IMR-90 (cell line): Measurements from ENCODE around the gene GDF15. TPM values are rescaled to one million over a fixed set of nuclear protein-coding genes. Genes with fewer than 3 reads are reported as not detected.
A peak's percentile ranks its signal among the peaks of the same experiment; 100 is the strongest.

Experiments used
- ATAC-seq: fragments of 200-7000 bp; cut with Tn5 transposase; 2 replicates; pipeline ENCODE4 v1.9.1; 2020; ENCODE audit warnings: low read depth, mild to moderate bottlenecking, moderate library complexity
- BruUV-seq: library from RNA; stranded (reverse); fragments of 400-500 nt; replicated peaks from 2 replicates; lab custom pipeline; 2021; lab: Mats Ljungman, UMichigan
- CTCF ChIA-PET: fragments of 300-600 bp; formaldehyde crosslinking; extraction: SDS; loops from one replicate; lab custom pipeline; 2021; ENCODE audit warnings: antibody characterized with exemption; lab: Yijun Ruan, JAX
- POLR2A ChIA-PET: fragments of 300-600 bp; sonication (Branson Sonifier 250); formaldehyde crosslinking; loops from one replicate; lab custom pipeline; 2022; ENCODE audit warnings: antibody characterized with exemption; ENCODE audit not compliant: unreplicated experiment; lab: Charles Lee
- DNase-seq: peaks from one replicate; pipeline ENCODE4 v3.0.0; 2013
- H2AFZ ChIP-seq: replicated peaks from 2 replicates; pipeline ENCODE3; 2013; ENCODE audit warnings: low read length, mild to moderate bottlenecking; ENCODE audit not compliant: poor library complexity
- H2AK5ac ChIP-seq: 2 replicates; pipeline ENCODE4 v1.6.1; 2013; ENCODE audit warnings: low read depth, low read length, inconsistent platforms
- H2AK9ac ChIP-seq: replicated peaks from 2 replicates; pipeline ENCODE3; 2013; ENCODE audit warnings: mild to moderate bottlenecking, low read depth, low read length, moderate library complexity; ENCODE audit not compliant: poor library complexity
- H2BK120ac ChIP-seq: 2 replicates; pipeline ENCODE4 v1.6.1; 2013; ENCODE audit warnings: low read depth, low read length, inconsistent platforms
- H2BK15ac ChIP-seq: 3 replicates; pipeline ENCODE4 v1.6.1; 2013; ENCODE audit warnings: low read depth, low read length, inconsistent platforms
- H2BK20ac ChIP-seq: 2 replicates; pipeline ENCODE4 v1.6.1; 2013; ENCODE audit warnings: low read depth, mild to moderate bottlenecking, inconsistent platforms, low read length, moderate library complexity
- H2BK5ac ChIP-seq: 2 replicates; pipeline ENCODE4 v1.6.1; 2013; ENCODE audit warnings: mild to moderate bottlenecking, low read depth, low read length, inconsistent platforms; ENCODE audit not compliant: poor library complexity, severe bottlenecking
- H3K14ac ChIP-seq: replicated peaks from 2 replicates; pipeline ENCODE4 v1.6.1; 2013; ENCODE audit warnings: low read depth, low read length, inconsistent platforms
- H3K18ac ChIP-seq: 2 replicates; pipeline ENCODE4 v1.6.1; 2013; ENCODE audit warnings: low read depth, low read length, control low read depth
- H3K23ac ChIP-seq: 2 replicates; pipeline ENCODE4 v1.6.1; 2013; ENCODE audit warnings: low read depth, low read length, inconsistent platforms
- H3K27ac ChIP-seq: 2 replicates; pipeline ENCODE4 v1.5.1; 2013; ENCODE audit warnings: mild to moderate bottlenecking, control low read depth, low read length; ENCODE audit not compliant: insufficient read depth
- H3K27me3 ChIP-seq: 2 replicates; pipeline ENCODE4 v1.6.1; 2013; ENCODE audit warnings: low read length; ENCODE audit not compliant: control insufficient read depth, insufficient read depth
- H3K36me3 ChIP-seq: 2 replicates; pipeline ENCODE4 v1.6.1; 2013; ENCODE audit warnings: low read length, mixed read lengths; ENCODE audit not compliant: control insufficient read depth, insufficient read depth
- H3K4ac ChIP-seq: 2 replicates; pipeline ENCODE4 v1.6.1; 2013; ENCODE audit warnings: low read depth, low read length, inconsistent platforms
- H3K4me1 ChIP-seq: 2 replicates; pipeline ENCODE4 v1.6.1; 2013; ENCODE audit warnings: low read length, mixed read lengths; ENCODE audit not compliant: control insufficient read depth, insufficient read depth
- H3K4me2 ChIP-seq: 2 replicates; pipeline ENCODE4 v1.6.1; 2013; ENCODE audit warnings: low read depth, mild to moderate bottlenecking, control low read depth, low read length, moderate library complexity
- H3K4me3 ChIP-seq: 2 replicates; pipeline ENCODE4 v1.5.1; 2013; ENCODE audit warnings: low read depth, mild to moderate bottlenecking, control low read depth, low read length, moderate library complexity; ENCODE audit not compliant: insufficient read depth
- H3K56ac ChIP-seq: 2 replicates; pipeline ENCODE4 v1.6.1; 2013; ENCODE audit warnings: low read length, inconsistent platforms; ENCODE audit not compliant: insufficient read depth; ENCODE audit errors: extremely low read depth
- H3K79me1 ChIP-seq, 2 experiments: 2 replicates each; pipeline ENCODE4 v1.6.1; 2013; ENCODE audit warnings: low read length in 2 of 2, inconsistent platforms in 1 of 2, low read depth in 1 of 2
- H3K9ac ChIP-seq: 2 replicates; pipeline ENCODE4 v1.6.1; 2013; ENCODE audit warnings: low read depth, low read length, control low read depth
- H3K9me1 ChIP-seq: 2 replicates; pipeline ENCODE4 v1.6.1; 2013; ENCODE audit warnings: low read length, inconsistent platforms; ENCODE audit not compliant: insufficient read depth
- H3K9me3 ChIP-seq: 2 replicates; pipeline ENCODE4 v1.6.1; 2013; ENCODE audit warnings: low read length; ENCODE audit not compliant: control insufficient read depth, insufficient read depth
- H4K20me1 ChIP-seq: 2 replicates; pipeline ENCODE4 v1.6.1; 2013; ENCODE audit warnings: low read length, inconsistent platforms; ENCODE audit not compliant: insufficient read depth
- H4K5ac ChIP-seq: 2 replicates; pipeline ENCODE4 v1.6.1; 2013; ENCODE audit warnings: mild to moderate bottlenecking, low read depth, low read length, control low read depth
- H4K8ac ChIP-seq, 2 experiments: 2 replicates each; pipeline ENCODE4 v1.6.1; 2013; ENCODE audit warnings: low read depth in 2 of 2, low read length in 2 of 2, control low read depth in 1 of 2, inconsistent platforms in 1 of 2
- H4K91ac ChIP-seq: 2 replicates; pipeline ENCODE4 v1.6.1; 2013; ENCODE audit warnings: low read depth, low read length, inconsistent platforms; ENCODE audit not compliant: insufficient read depth
- CEBPB ChIP-seq: IDR thresholded peaks from 2 replicates; pipeline ENCODE4 v1.6.1; 2012; ENCODE audit warnings: low read depth, low read length, improper control_type of control experiment
- MXI1 ChIP-seq: IDR thresholded peaks from 2 replicates; pipeline ENCODE4 v1.6.1; 2012; ENCODE audit warnings: low read depth, mild to moderate bottlenecking, low read length, moderate library complexity, borderline replicate concordance
- RCOR1 ChIP-seq: IDR thresholded peaks from 2 replicates; pipeline ENCODE4 v1.6.1; 2012; ENCODE audit warnings: mild to moderate bottlenecking, low read length, improper control_type of control experiment; ENCODE audit not compliant: insufficient replicate concordance
- RFX5 ChIP-seq: IDR thresholded peaks from 2 replicates; pipeline ENCODE4 v1.8.0; 2012; ENCODE audit warnings: low read depth, mild to moderate bottlenecking, low read length, moderate library complexity
- WGBS, 2 experiments: methylation state at CpG; one replicate each; pipeline versions ENCODE4 v1.1.5 to v1.1.7; 2013; ENCODE audit warnings: missing lambda C conversion rate in 2 of 2; ENCODE audit not compliant: insufficient read length in 1 of 2; ENCODE audit errors: extremely low coverage in 2 of 2; 5-methylcytosine and 5-hydroxymethylcytosine counted together
- dilution Hi-C: fragments of 300-500 bp; cut with HindIII; formaldehyde crosslinking; loops from one replicate; pipeline ENCODE4 v1.14.3; 2018; ENCODE audit warnings: low sequenced_read_pairs; ENCODE audit not compliant: unreplicated experiment
- in situ Hi-C: fragments of 300-500 bp; cut with MboI; formaldehyde crosslinking; loops from 3 replicates; pipeline ENCODE4 v1.14.3; 2019; ENCODE audit warnings: low sequenced_read_pairs, inconsistent platforms, mixed read lengths
- intact Hi-C: fragments of 100-400 bp; cut with micrococcal nuclease; formaldehyde crosslinking; loops from 2 replicates; pipeline ENCODE4 v1.10.0; 2022
- polyA plus RNA-seq, 3 experiments: library from polyadenylated mRNA; depleted of rRNA; stranded (reverse); fragments of >200 nt; gene quantifications; 2 replicates each; pipeline ENCODE4 v1.2.3, GENCODE V29; 2012; ENCODE audit warnings: low replicate concordance in 1 of 3
- total RNA-seq: library from RNA; depleted of rRNA; stranded (reverse); fragments of >200 nt; gene quantifications from 2 replicates; pipeline ENCODE4 v1.2.3, GENCODE V29; 2012

GDF15 gene
- total and polyA plus RNA-seq, 2 of the 4 experiments (the other 2 are of a cell fraction): 5.6 to 49.8 TPM

DNA sequence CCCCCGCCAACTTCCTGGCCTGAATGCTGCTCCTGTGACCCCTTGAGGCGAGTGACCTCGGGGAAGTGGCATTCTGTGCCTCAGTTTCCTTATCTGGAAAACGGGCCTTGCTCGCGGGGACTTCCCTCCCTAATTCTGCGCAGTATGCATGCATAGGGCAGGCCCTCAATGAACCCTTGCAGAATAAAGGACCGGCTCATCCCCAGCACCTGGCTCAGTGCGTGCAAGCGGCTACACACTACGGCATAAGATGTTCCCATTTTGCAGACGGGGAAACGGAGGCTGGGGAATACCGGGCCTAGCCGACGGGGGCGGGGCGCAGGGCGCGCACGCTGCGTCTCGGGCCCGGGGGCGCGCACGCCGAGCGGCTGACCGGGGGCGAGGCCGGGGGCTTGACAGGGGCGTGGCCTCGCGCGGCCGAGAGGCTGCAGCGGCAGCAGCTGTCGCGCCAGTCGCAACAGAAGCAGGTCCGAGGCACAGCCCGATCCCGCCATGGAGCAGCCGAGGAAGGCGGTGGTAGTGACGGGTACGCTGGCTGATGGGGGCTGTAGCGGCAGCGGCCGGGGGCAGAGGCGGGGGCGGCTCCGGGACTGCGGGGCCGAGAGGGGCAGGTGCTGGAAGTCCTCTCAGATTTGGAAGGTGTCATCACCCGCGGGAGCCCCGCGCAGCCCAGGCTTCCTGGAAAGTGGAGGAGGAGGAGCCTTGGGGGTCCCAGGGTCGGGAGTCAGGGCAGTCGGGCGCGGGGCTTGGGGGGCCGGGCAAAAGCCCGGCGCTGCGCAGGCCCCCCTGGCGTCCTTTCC is 45.6 kb upstream of the GDF15 start, which contains the start of gene PGPEP1:
TSS of gene PGPEP1 (plus strand) at position 409 of the 800 bp plus-strand sequence. CDS start at position 493, 84 bp downstream.
- Histone ChIP-seq H3K4me2 (peak within 1 kb of the TSS; percentile 97), H4K5ac (peak within 1 kb of the TSS; percentile 95), H3K23ac (peak within 1 kb of the TSS; percentile 34; the same call in 1 of the 2 replicates), H2AFZ (peak within 1 kb of the TSS; percentile 90), H3K4me1 (peaks cover 12% of the 10 kb centered on the region), H4K20me1 (peaks cover 4% of the 10 kb centered on the region; the same call in 1 of the 2 replicates), H3K9ac (peak within 1 kb of the TSS; percentile 62), H2BK5ac (no peak within 1 kb of the TSS), H4K8ac (peak within 1 kb of the TSS; percentile 55 to 94), H3K36me3 (peaks cover 2% of the 10 kb centered on the region; the same call in 1 of the 2 replicates), H3K4ac (peak within 1 kb of the TSS; percentile 59), H3K4me3 (peak within 1 kb of the TSS; percentile 78), H2BK15ac (0 out of 3 replicates have a peak within 1 kb of the TSS, but pooled peaks have one; percentile 2), H2AK5ac (peak within 1 kb of the TSS; percentile 66), H2BK120ac (0 out of 2 replicates have a peak within 1 kb of the TSS, but pooled peaks have one; percentile 24), H3K9me1 (peaks cover 4% of the 10 kb centered on the region; the same call in 1 of the 2 replicates), H3K14ac (peak within 1 kb of the TSS; percentile 73), H3K79me1 (peaks cover 0 to 18% of the 10 kb centered on the region in 2 experiments; a peak in 3 of 4 replicates), H2AK9ac (peak within 1 kb of the TSS; percentile 65), H3K27me3 (no peaks in the 10 kb centered on the region), H2BK20ac (no peak within 1 kb of the TSS), H3K18ac (peak within 1 kb of the TSS; percentile 43), H3K56ac (no peak within 1 kb of the TSS), H3K27ac (peak within 1 kb of the TSS; percentile 11; the same call in 1 of the 2 replicates), H4K91ac (peak within 1 kb of the TSS; percentile 19; the same call in 1 of the 2 replicates), H3K9me3 (no peaks in the 10 kb centered on the region)
- dilution Hi-C loops: no loop called here
- TF ChIP-seq RFX5: no peak
- no peak for TF ChIP-seq CEBPB
- TF ChIP-seq MXI1: 0 out of 2 replicates have a peak, but pooled peaks have one; percentile 48
- TF ChIP-seq RCOR1: peak; percentile 96
- ATAC-seq (peak; percentile 83), DNase-seq (peak; percentile 41)
- no TSS peak for BruUV-seq
- POLR2A ChIA-PET: no interaction called here
- CTCF ChIA-PET: interaction anchor here (1.3 kb wide), 1 partner anchor 12 kb away, joined by 11 read pairs; no protein-coding TSS in a partner anchor
- 11% methylated on average over 34 of the region's 69 CpGs; no CpG with 5 or more reads in 1 of the 2 experiments for WGBS, 2 experiments
- in situ Hi-C loops: no loop called here
- intact Hi-C loops: no loop called here
